Astrocyte (in vitro differentiated cells and primary cell): ENCODE data around the gene TSPEAR.

Experiments used
- CTCF ChIP-seq: IDR thresholded peaks from 2 replicates; pipeline ENCODE4 v1.5.1; 2011; ENCODE audit warnings: low read depth, mild to moderate bottlenecking, inconsistent platforms, low read length, moderate library complexity; ENCODE audit not compliant: insufficient read depth
- EZH2 ChIP-seq: IDR thresholded peaks from 2 replicates; pipeline ENCODE4 v1.6.1; 2012; ENCODE audit warnings: mild to moderate bottlenecking, low read length, inconsistent platforms; ENCODE audit not compliant: insufficient read depth

- TF ChIP-seq CTCF (no peak), EZH2 (no peak)
Observed at GRCh38 chr21:44614961-44615391, 96.4 kb downstream of the TSPEAR start.
